Measurements from ENCODE around the gene MINDY4B. TPM values are rescaled to one million over a fixed set of nuclear protein-coding genes. Genes with fewer than 3 reads are reported as not detected.

The MINDY4B gene
- not detected for total RNA-seq

DNA sequence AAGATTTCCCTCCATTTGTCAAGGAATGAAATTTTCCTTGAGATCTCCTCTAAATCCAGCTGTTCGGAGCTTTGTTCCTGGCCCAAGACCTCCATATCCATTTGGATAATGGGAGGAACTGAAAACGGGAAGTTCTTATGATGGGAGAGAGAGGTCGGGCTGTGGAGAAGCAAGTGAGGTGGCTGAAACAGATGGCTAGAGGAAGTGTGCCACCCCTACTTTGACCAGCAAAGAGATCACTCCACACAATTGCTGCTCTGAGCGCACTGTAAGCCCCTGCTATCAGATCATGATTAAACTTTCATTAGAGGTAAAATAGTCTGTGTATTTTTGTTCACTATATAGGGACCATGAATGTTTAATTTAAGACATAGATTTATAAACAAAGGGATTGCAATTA is at the start of gene MINDY4B:
TSS of gene MINDY4B (minus strand) at position 101 of the 400 bp plus-strand sequence. CDS start at position 101, 0 bp downstream.

Other genes starting within 250 kb of the MINDY4B start
- under 1 TPM; 0.36 to 0.48 TPM for gene ERICH6, start 201.5 kb downstream of the MINDY4B start, total RNA-seq
- 10 to 100 TPM; 32.5 to 32.9 TPM for gene SIAH2, start 142.3 kb downstream of the MINDY4B start, total RNA-seq
- gene CLRN1, start 67.3 kb upstream of the MINDY4B start, total RNA-seq = not detected
- under 1 TPM; 0.18 to 0.26 TPM for gene MED12L, start 180.2 kb upstream of the MINDY4B start, total RNA-seq

All from activated naive CD4-positive, alpha-beta T cell treated with anti-CD3 and anti-CD28 coated beads, Interleukin-2, amount 10 ng/mL, durations not matched to agents 5 hours and 36 hours (primary cell).